ENCODE measurements around the gene PALM.

PALM gene

GRCh38 chr19:788686-788982 lies 79.9 kb downstream of the PALM start:
- DNase-seq = no peak

GRCh38 chr19:788983-789700 lies 80.4 kb downstream of the PALM start:
- no peak for DNase-seq

- no peak for DNase-seq
Observed at GRCh38 chr19:789701-790060, 80.9 kb downstream of the PALM start.

- DNase-seq = no peak
Observed at GRCh38 chr19:791007-791566, 82.4 kb downstream of the PALM start.

- DNase-seq = no peak
Observed at GRCh38 chr19:791567-792305, 83.0 kb downstream of the PALM start.

GRCh38 chr19:792306-792885 lies 83.7 kb downstream of the PALM start:
- DNase-seq = no peak

GRCh38 chr19:793806-794205 lies 85.1 kb downstream of the PALM start:
- DNase-seq = no peak

- DNase-seq = no peak
Observed at GRCh38 chr19:795073-795611, 86.4 kb downstream of the PALM start.

- DNase-seq = no peak
Observed at GRCh38 chr19:795691-796581, 87.2 kb downstream of the PALM start.

GRCh38 chr19:796692-797527 lies 88.2 kb downstream of the PALM start, which contains the start of gene PTBP1:
Gene PTBP1 (plus strand): TSS chr19:797452. CDS start chr19:797498, 46 bp downstream.
- DNase-seq = peak; percentile 98
